OCI-LY3 (cell line): Measurements from ENCODE around the gene DBF4B.

Source experiments
- EZH2phosphoT487 ChIP-seq: fragments of 200-600 bp; shearing (Covaris generic); IDR thresholded peaks from 2 replicates; pipeline ENCODE4 v1.6.1; 2018; ENCODE audit warnings: antibody characterized with exemption, mixed run types, low read depth
- TF ChIP-seq, protein P1 (sequence below): fragments of 200-600, 300-600 bp; sonication (generic); IDR thresholded peaks from 2 replicates; pipeline ENCODE4 v1.5.1; 2014; ENCODE audit warnings: antibody characterized with exemption, low read length, low read depth

DNA sequence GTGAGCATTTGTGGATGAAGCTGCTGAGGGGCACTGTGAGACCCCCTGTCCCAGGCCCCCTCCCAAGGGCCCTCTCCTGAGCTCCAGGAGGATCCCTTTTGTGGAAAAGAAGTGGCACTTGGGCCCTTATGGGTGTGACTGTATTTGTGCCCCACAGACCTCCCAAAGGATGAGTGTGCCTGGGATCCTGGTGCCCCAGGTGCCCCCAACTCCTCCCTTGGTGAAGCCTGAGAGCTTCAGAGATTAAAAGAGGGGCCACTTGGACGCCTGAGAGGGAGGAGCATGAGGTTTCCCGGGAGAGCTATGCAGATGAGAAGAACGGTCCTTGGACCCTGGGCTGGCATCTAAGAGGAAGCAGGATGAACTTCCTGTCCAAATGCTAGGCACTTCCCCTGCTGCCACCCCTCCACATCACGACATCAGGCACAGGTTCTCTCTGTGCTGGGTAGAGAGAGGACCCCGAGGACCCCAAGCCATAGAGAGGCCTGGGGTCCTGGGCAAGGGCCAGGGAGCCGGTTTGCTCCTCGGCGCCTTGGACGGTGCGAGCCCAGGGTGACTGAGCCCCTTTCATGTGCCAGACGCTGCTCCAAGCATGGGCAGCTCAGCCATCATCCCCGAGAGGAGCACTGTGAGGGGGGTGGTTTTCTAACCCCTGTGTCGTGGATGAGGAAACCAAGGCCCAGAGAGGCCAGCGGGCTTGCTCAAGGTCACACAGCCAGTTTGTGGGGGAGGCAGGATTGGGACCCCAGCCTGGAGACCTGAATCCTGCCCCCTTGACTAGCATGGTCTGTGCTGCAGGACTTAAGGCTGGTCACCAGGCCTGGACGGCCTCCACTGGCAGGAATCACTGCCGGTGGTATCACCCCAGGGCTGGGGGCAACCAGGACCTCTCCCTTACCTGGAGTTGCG, 44.7 kb downstream of the DBF4B start:
- TF ChIP-seq, protein P1, sequence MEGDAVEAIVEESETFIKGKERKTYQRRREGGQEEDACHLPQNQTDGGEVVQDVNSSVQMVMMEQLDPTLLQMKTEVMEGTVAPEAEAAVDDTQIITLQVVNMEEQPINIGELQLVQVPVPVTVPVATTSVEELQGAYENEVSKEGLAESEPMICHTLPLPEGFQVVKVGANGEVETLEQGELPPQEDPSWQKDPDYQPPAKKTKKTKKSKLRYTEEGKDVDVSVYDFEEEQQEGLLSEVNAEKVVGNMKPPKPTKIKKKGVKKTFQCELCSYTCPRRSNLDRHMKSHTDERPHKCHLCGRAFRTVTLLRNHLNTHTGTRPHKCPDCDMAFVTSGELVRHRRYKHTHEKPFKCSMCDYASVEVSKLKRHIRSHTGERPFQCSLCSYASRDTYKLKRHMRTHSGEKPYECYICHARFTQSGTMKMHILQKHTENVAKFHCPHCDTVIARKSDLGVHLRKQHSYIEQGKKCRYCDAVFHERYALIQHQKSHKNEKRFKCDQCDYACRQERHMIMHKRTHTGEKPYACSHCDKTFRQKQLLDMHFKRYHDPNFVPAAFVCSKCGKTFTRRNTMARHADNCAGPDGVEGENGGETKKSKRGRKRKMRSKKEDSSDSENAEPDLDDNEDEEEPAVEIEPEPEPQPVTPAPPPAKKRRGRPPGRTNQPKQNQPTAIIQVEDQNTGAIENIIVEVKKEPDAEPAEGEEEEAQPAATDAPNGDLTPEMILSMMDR: no peak
- TF ChIP-seq EZH2phosphoT487: no peak
